PC-3 (cell line): ENCODE data around the gene KRTAP19-6. TPM values are rescaled to one million over a fixed set of nuclear protein-coding genes. Genes with fewer than 3 reads are reported as not detected.
A peak's percentile ranks its signal among the peaks of the same experiment; 100 is the strongest.
"Not testable (repeated sequence)": the region's sequence is repeated elsewhere in the genome, so short reads cannot be mapped to it uniquely, and the experiment has no call there.

Source experiments
- ATAC-seq: fragments of 200-7000 bp; cut with Tn5 transposase; 2 replicates; pipeline ENCODE4 v1.9.1; 2020; ENCODE audit warnings: mild to moderate bottlenecking, moderate library complexity
- BruUV-seq: library from RNA; stranded (reverse); fragments of 400-500 nt; replicated peaks from 2 replicates; lab custom pipeline; 2021; lab: Mats Ljungman, UMichigan
- CTCF ChIA-PET: fragments of 300-600 bp; sonication (Branson Sonifier 250); formaldehyde crosslinking; loops from one replicate; lab custom pipeline; 2022; ENCODE audit warnings: antibody characterized with exemption; lab: Charles Lee
- POLR2A ChIA-PET: fragments of 300-600 bp; sonication (Branson Sonifier 250); formaldehyde crosslinking; loops from one replicate; lab custom pipeline; 2022; ENCODE audit warnings: antibody characterized with exemption; ENCODE audit not compliant: unreplicated experiment; lab: Charles Lee
- DNase-seq: peaks from one replicate; pipeline ENCODE4 v3.0.0-alpha.2; 2015
- H2AFZ ChIP-seq: fragments of 300-600 bp; sonication (generic); 2 replicates; pipeline ENCODE4 v1.6.0; 2016; ENCODE audit warnings: antibody characterized with exemption, low read length
- H3F3A ChIP-seq: fragments of 300-600 bp; sonication (generic); one replicate; pipeline ENCODE4 v1.6.0; 2017; ENCODE audit warnings: antibody characterized with exemption, low read length, control low read depth, mild to moderate bottlenecking; ENCODE audit not compliant: unreplicated experiment
- H3K27ac ChIP-seq: fragments of 300-600 bp; sonication (generic); 2 replicates; pipeline ENCODE4 v1.5.1; 2016; ENCODE audit warnings: mild to moderate bottlenecking, low read length
- H3K27me3 ChIP-seq: fragments of 300-600 bp; sonication (generic); 2 replicates; pipeline ENCODE4 v1.6.1; 2016; ENCODE audit warnings: low read length, mixed read lengths
- H3K36me3 ChIP-seq: fragments of 300-600 bp; sonication (generic); 2 replicates; pipeline ENCODE4 v1.6.1; 2016; ENCODE audit warnings: low read depth, mixed run types, low read length, mixed read lengths
- H3K4me1 ChIP-seq: fragments of 300-600 bp; sonication (generic); 2 replicates; pipeline ENCODE4 v1.5.1; 2016; ENCODE audit warnings: low read length; ENCODE audit not compliant: insufficient read depth
- H3K4me2 ChIP-seq: fragments of 300-600 bp; sonication (generic); 2 replicates; pipeline ENCODE4 v1.6.0; 2016; ENCODE audit warnings: low read length
- H3K4me3 ChIP-seq: fragments of 300-600 bp; sonication (generic); 2 replicates; pipeline ENCODE4 v1.5.1; 2016; ENCODE audit warnings: mild to moderate bottlenecking, low read length, mixed read lengths
- H3K79me2 ChIP-seq: fragments of 300-600 bp; sonication (generic); 2 replicates; pipeline ENCODE4 v1.6.1; 2017; ENCODE audit warnings: low read length, mixed read lengths
- H3K9ac ChIP-seq: fragments of 300-600 bp; sonication (generic); 2 replicates; pipeline ENCODE4 v1.6.0; 2016; ENCODE audit warnings: mild to moderate bottlenecking, low read length
- H3K9me2 ChIP-seq: fragments of 300-600 bp; sonication (generic); replicated peaks from 2 replicates; pipeline ENCODE4 v1.6.1; 2016; ENCODE audit warnings: mixed run types, low read length, mixed read lengths
- H3K9me3 ChIP-seq: fragments of 300-600 bp; sonication (generic); 2 replicates; pipeline ENCODE4 v1.6.1; 2016; ENCODE audit warnings: low read length, mixed read lengths
- H4K20me1 ChIP-seq: fragments of 300-600 bp; sonication (generic); 2 replicates; pipeline ENCODE4 v1.6.1; 2016; ENCODE audit warnings: low read length, mixed read lengths
- CTCF ChIP-seq: fragments of 300-600 bp; sonication (generic); conservative IDR thresholded peaks from 2 replicates; pipeline ENCODE4 v1.5.1; 2017; ENCODE audit warnings: antibody characterized with exemption, low read depth, mild to moderate bottlenecking, low read length
- EZH2 ChIP-seq: fragments of 300-600 bp; sonication (generic); IDR thresholded peaks from one replicate; pipeline ENCODE4 v1.6.1; 2017; ENCODE audit warnings: antibody characterized with exemption, mild to moderate bottlenecking, low read length; ENCODE audit not compliant: unreplicated experiment
- EZH2phosphoT487 ChIP-seq: fragments of 300-600 bp; sonication (generic); IDR thresholded peaks from 2 replicates; pipeline ENCODE4 v1.6.1; 2018; ENCODE audit warnings: mild to moderate bottlenecking, antibody characterized with exemption, low read length, borderline replicate concordance
- intact Hi-C: fragments of 100-400 bp; cut with micrococcal nuclease; formaldehyde crosslinking; loops from 2 replicates; pipeline ENCODE4 v1.9.0; 2023
- total RNA-seq: library from RNA; depleted of rRNA; stranded (reverse); fragments of >200 nt; gene quantifications from 2 replicates; pipeline ENCODE4 v1.2.3, GENCODE V29; 2014

Gene KRTAP19-6
- total RNA-seq, 1 experiment from 2014 or later = not detected

GRCh38 chr21:30505621-30506205, 36.0 kb downstream of the KRTAP19-6 start:
- DNase-seq = peak; percentile 68
- H3K27ac ChIP-seq, H4K20me1 ChIP-seq, H2AFZ ChIP-seq, H3F3A ChIP-seq, H3K36me3 ChIP-seq, H3K9ac ChIP-seq, H3K27me3 ChIP-seq, H3K79me2 ChIP-seq, H3K4me2 ChIP-seq, CTCF ChIA-PET, H3K4me3 ChIP-seq, ATAC-seq, H3K9me3 ChIP-seq, BruUV-seq, H3K9me2 ChIP-seq, H3K4me1 ChIP-seq: not testable (repeated sequence)
- intact Hi-C loops = loop anchor here (1.0 to 10.0 kb wide), 3 partner anchors 161 to 228 kb away; partner anchors contain the start of gene KRTAP23-1
- POLR2A ChIA-PET = interaction anchor here (0.6 kb wide), 1 partner anchor 183 kb away, joined by 4 read pairs; no protein-coding TSS in a partner anchor
- TF ChIP-seq CTCF = peak; percentile 82

- Histone ChIP-seq H3K27me3 (no peaks in the 10 kb centered on the region; the same call in 1 of the 2 replicates), H3K9me2 (no peaks in the 10 kb centered on the region), H4K20me1 (no peaks in the 10 kb centered on the region), H3F3A (no peaks in the 10 kb centered on the region), H3K79me2 (no peaks in the 10 kb centered on the region), H3K4me3 (no peak within 1 kb of the TSS), H3K36me3 (no peaks in the 10 kb centered on the region), H3K4me1 (no peaks in the 10 kb centered on the region), H2AFZ (no peak within 1 kb of the TSS), H3K9me3 (no peaks in the 10 kb centered on the region), H3K9ac (no peak within 1 kb of the TSS), H3K4me2 (no peak within 1 kb of the TSS), H3K27ac (no peak within 1 kb of the TSS)
- CTCF ChIA-PET = no interaction called here
- no TSS peak for BruUV-seq
- TF ChIP-seq EZH2phosphoT487 = no peak
- TF ChIP-seq CTCF = no peak
- TF ChIP-seq EZH2 = no peak
- intact Hi-C loops = loop anchor here (10.0 kb wide), 1 partner anchor 157 kb away; the partner anchor contains the start of gene KRTAP23-1
- no peak for DNase-seq
- POLR2A ChIA-PET = no interaction called here
- ATAC-seq = no peak
Measured at GRCh38 chr21:30502041-30502440, 39.6 kb downstream of the KRTAP19-6 start, which contains the start of gene KRTAP19-5. Gene KRTAP19-5, minus strand, starts transcription at chr21:30502141. Its CDS starts 51 bp downstream, at chr21:30502090.

- CTCF ChIA-PET = interaction anchor here (1.0 kb wide), 1 partner anchor 127 kb away, joined by 3 read pairs; no protein-coding TSS in a partner anchor
- ATAC-seq = no peak
- H3K4me3 ChIP-seq = no peak within 1 kb of the TSS
- no peaks in the 10 kb centered on the region for H3K27me3 ChIP-seq
- no TSS peak for BruUV-seq
- H3F3A ChIP-seq = no peaks in the 10 kb centered on the region
- POLR2A ChIA-PET = no interaction called here
- no peak for TF ChIP-seq EZH2phosphoT487
- TF ChIP-seq CTCF = no peak
- no peak for TF ChIP-seq EZH2
- H4K20me1 ChIP-seq = no peaks in the 10 kb centered on the region
- H3K9ac ChIP-seq = no peak within 1 kb of the TSS
- no peak for DNase-seq
- H3K9me3 ChIP-seq = no peaks in the 10 kb centered on the region
- no peak within 1 kb of the TSS for H3K27ac ChIP-seq
- H3K4me2 ChIP-seq = no peak within 1 kb of the TSS
- H3K79me2 ChIP-seq = no peaks in the 10 kb centered on the region
- no peaks in the 10 kb centered on the region for H3K36me3 ChIP-seq
- H3K9me2 ChIP-seq = no peaks in the 10 kb centered on the region
- H2AFZ ChIP-seq = no peak within 1 kb of the TSS
- H3K4me1 ChIP-seq = no peaks in the 10 kb centered on the region
- intact Hi-C loops = no loop called here
Measured at GRCh38 chr21:30497065-30497464, 44.6 kb downstream of the KRTAP19-6 start, which contains the start of gene KRTAP19-4. Gene KRTAP19-4, minus strand, starts transcription at chr21:30497165. Its CDS starts 55 bp downstream, at chr21:30497110.
